Endothelial cell of umbilical vein (primary cell): ENCODE measurements around the gene SCN10A.

Experiments used
- CTCF ChIP-seq, 2 donors: IDR thresholded peaks; 1 replicate in 1 of 2; 2 replicates in 1 of 2; pipeline ENCODE4 v1.5.1; 2011; ENCODE audit warnings: low read length in 2 of 2, mild to moderate bottlenecking in 2 of 2, moderate library complexity in 2 of 2, control low read depth in 1 of 2, inconsistent platforms in 1 of 2, low read depth in 1 of 2; ENCODE audit not compliant: insufficient read depth in 1 of 2; ENCODE audit errors: extremely low read depth in 1 of 2
- EZH2 ChIP-seq: IDR thresholded peaks from 2 replicates; pipeline ENCODE4 v1.6.1; 2012; ENCODE audit warnings: borderline replicate concordance, low read depth, mild to moderate bottlenecking, moderate library complexity, low read length, inconsistent platforms; ENCODE audit not compliant: severe bottlenecking
- FOS ChIP-seq: IDR thresholded peaks from 2 replicates; pipeline ENCODE4 v1.6.1; 2011; ENCODE audit warnings: mild to moderate bottlenecking, low read length, moderate library complexity, borderline replicate concordance; ENCODE audit not compliant: insufficient read depth
- GATA2 ChIP-seq: IDR thresholded peaks from 2 replicates; pipeline ENCODE4 v1.7.0; 2011; ENCODE audit warnings: low read depth, mild to moderate bottlenecking, moderate library complexity, mixed read lengths, low read length; ENCODE audit not compliant: insufficient read length, insufficient read depth
- MAX ChIP-seq: IDR thresholded peaks from 2 replicates; pipeline ENCODE4 v1.6.1; 2011; ENCODE audit not compliant: insufficient read depth, insufficient read length
- POLR2A ChIP-seq: IDR thresholded peaks from 2 replicates; pipeline ENCODE4 v1.6.1; 2012; ENCODE audit warnings: low read depth, mild to moderate bottlenecking, control low read depth, low read length
- POLR2AphosphoS5 ChIP-seq: IDR thresholded peaks from 2 replicates; pipeline ENCODE4 v1.6.1; 2012; ENCODE audit warnings: low read depth, mild to moderate bottlenecking, control low read depth, low read length, moderate library complexity; ENCODE audit not compliant: insufficient read depth

- TF ChIP-seq FOS, result no peak
- TF ChIP-seq CTCF (IDR thresholded peaks at IDR 0.05; ENCODE audit: extremely low read depth in 1 of 2, insufficient read depth in 1 of 2, low read depth in 1 of 2, low read length in 2 of 2), result peak; percentile 93 to 100
- no peak for TF ChIP-seq POLR2AphosphoS5
- TF ChIP-seq GATA2, result no peak
- TF ChIP-seq EZH2, result no peak
- TF ChIP-seq POLR2A, result no peak
- peak; percentile 92 for TF ChIP-seq MAX
Measured at GRCh38 chr3:38651153-38651789, 164.7 kb downstream of the SCN10A start.
